Neuronal stem cell (in vitro differentiated cells): ENCODE measurements around the gene RS1. TPM values are rescaled to one million over a fixed set of nuclear protein-coding genes. Genes with fewer than 3 reads are reported as not detected.

ENCODE experiments used
- DNase-seq: peaks from one replicate; pipeline ENCODE4 v3.0.0-alpha.2; 2013; ENCODE audit warnings: low spot score
- H2AFZ ChIP-seq: one replicate; pipeline ENCODE4 v1.6.1; 2013; ENCODE audit warnings: mild to moderate bottlenecking, low read length, inconsistent platforms
- H2AK5ac ChIP-seq: 2 replicates; pipeline ENCODE4 v1.6.1; 2013; ENCODE audit warnings: low read depth, mild to moderate bottlenecking, inconsistent platforms, low read length, moderate library complexity, mixed read lengths
- H2BK120ac ChIP-seq: 2 replicates; pipeline ENCODE4 v1.6.1; 2013; ENCODE audit warnings: low read depth, mild to moderate bottlenecking, inconsistent platforms, low read length, moderate library complexity, mixed read lengths
- H2BK12ac ChIP-seq: one replicate; pipeline ENCODE4 v1.6.1; 2013; ENCODE audit warnings: low read length, inconsistent platforms
- H2BK15ac ChIP-seq: 2 replicates; pipeline ENCODE4 v1.6.1; 2013; ENCODE audit warnings: mild to moderate bottlenecking, low read length, inconsistent platforms, mixed read lengths
- H2BK5ac ChIP-seq: one replicate; pipeline ENCODE4 v1.6.1; 2013; ENCODE audit warnings: inconsistent platforms, mild to moderate bottlenecking, low read length, moderate library complexity
- H3K14ac ChIP-seq: one replicate; pipeline ENCODE4 v1.6.1; 2013; ENCODE audit warnings: low read length, inconsistent platforms
- H3K18ac ChIP-seq: 2 replicates; pipeline ENCODE4 v1.6.1; 2013; ENCODE audit warnings: low read length, inconsistent platforms
- H3K23ac ChIP-seq: 2 replicates; pipeline ENCODE4 v1.6.1; 2013; ENCODE audit warnings: low read depth, mild to moderate bottlenecking, mixed read lengths, low read length, inconsistent platforms; ENCODE audit not compliant: poor library complexity
- H3K27ac ChIP-seq: replicated peaks from 3 replicates; pipeline ENCODE4 v1.5.1; 2013; ENCODE audit warnings: low read length, inconsistent platforms
- H3K27me3 ChIP-seq, 3 experiments: 2 replicates each; pipeline ENCODE4 v1.6.1; 2013; ENCODE audit warnings: low read length in 3 of 3, mild to moderate bottlenecking in 2 of 3, inconsistent platforms in 1 of 3, low read depth in 1 of 3, mixed read lengths in 1 of 3, moderate library complexity in 1 of 3; ENCODE audit not compliant: control insufficient read depth in 3 of 3, insufficient read depth in 3 of 3
- H3K36me3 ChIP-seq, 2 donors: replicated peaks in 1 of 2; 2 replicates each; pipeline ENCODE4 v1.6.1; 2013; ENCODE audit warnings: low read length in 2 of 2; ENCODE audit not compliant: control insufficient read depth in 2 of 2, insufficient read depth in 2 of 2
- H3K4ac ChIP-seq: 2 replicates; pipeline ENCODE4 v1.6.1; 2013; ENCODE audit warnings: inconsistent platforms, mild to moderate bottlenecking, low read length, moderate library complexity
- H3K4me1 ChIP-seq, 2 donors: 1 replicate in 1 of 2; 2 replicates in 1 of 2; pipeline ENCODE4 v1.6.1; 2013; ENCODE audit warnings: low read length in 2 of 2, low read depth in 1 of 2; ENCODE audit not compliant: control insufficient read depth in 2 of 2, insufficient read depth in 1 of 2
- H3K4me2 ChIP-seq: one replicate; pipeline ENCODE4 v1.6.1; 2013; ENCODE audit warnings: mild to moderate bottlenecking, low read length, inconsistent platforms; ENCODE audit not compliant: insufficient read depth, poor library complexity, severe bottlenecking
- H3K4me3 ChIP-seq, 2 donors: 2 replicates each; pipeline ENCODE4 v1.5.1; 2013; ENCODE audit warnings: low read length in 2 of 2, mild to moderate bottlenecking in 2 of 2, inconsistent platforms in 1 of 2, moderate library complexity in 1 of 2
- H3K79me1 ChIP-seq: one replicate; pipeline ENCODE4 v1.6.1; 2013; ENCODE audit warnings: low read depth, mild to moderate bottlenecking, inconsistent platforms, low read length, moderate library complexity
- H3K9ac ChIP-seq: one replicate; pipeline ENCODE4 v1.6.1; 2013; ENCODE audit warnings: mild to moderate bottlenecking, low read depth, low read length, inconsistent platforms; ENCODE audit not compliant: poor library complexity
- H3K9me3 ChIP-seq, 2 donors: replicated peaks in 1 of 2; 2 replicates each; pipeline versions ENCODE3 to v1.6.1; 2013; ENCODE audit warnings: low read length in 2 of 2, mild to moderate bottlenecking in 2 of 2, inconsistent platforms in 1 of 2, low read depth in 1 of 2, mixed read lengths in 1 of 2, moderate library complexity in 1 of 2; ENCODE audit not compliant: control insufficient read depth in 2 of 2, insufficient read depth in 1 of 2
- H4K8ac ChIP-seq: one replicate; pipeline ENCODE4 v1.6.1; 2013; ENCODE audit warnings: low read depth, mild to moderate bottlenecking, inconsistent platforms, low read length, moderate library complexity
- H4K91ac ChIP-seq: one replicate; pipeline ENCODE4 v1.6.1; 2013; ENCODE audit warnings: low read length, low read depth, mild to moderate bottlenecking, inconsistent platforms; ENCODE audit not compliant: poor library complexity
- WGBS, 2 donors: extraction: QIAGEN DNeasy Blood & Tissue Kit; methylation state at CpG; one replicate each; pipeline ENCODE4 v1.1.7; 2013; ENCODE audit warnings: missing lambda C conversion rate in 2 of 2, mixed read lengths in 1 of 2; ENCODE audit not compliant: insufficient read length in 2 of 2, insufficient replicate concordance in 1 of 2; ENCODE audit errors: extremely low coverage in 2 of 2; 5-methylcytosine and 5-hydroxymethylcytosine counted together
- polyA plus RNA-seq, 2 experiments: library from polyadenylated mRNA; stranded (reverse); fragments of 200-250 nt; gene quantifications; one replicate each; pipeline ENCODE4 v1.2.3, GENCODE V29; 2013

Gene RS1
- polyA plus RNA-seq (2013, experiment 1 of 2): 0.01 TPM
- polyA plus RNA-seq (2013, experiment 2 of 2): 0.03 TPM

DNA sequence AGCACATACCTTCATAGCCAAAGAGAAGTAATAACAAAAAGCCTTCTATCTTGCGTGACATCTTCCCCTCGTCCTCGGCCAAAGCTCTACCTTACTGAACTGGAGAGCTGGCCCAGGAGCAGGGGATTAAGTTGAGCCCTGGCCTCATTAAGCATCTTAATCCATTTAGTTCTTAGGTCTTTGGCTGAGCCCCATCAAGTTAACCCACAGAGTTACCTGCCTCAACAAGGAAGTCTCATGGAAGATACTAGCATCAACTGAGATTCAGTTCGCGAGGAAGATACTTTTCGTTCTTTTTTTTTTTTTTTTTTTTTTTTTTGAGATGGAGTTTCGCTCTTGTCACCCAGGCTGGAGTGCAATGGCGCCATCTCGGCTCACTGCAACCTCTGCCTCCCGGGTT is at the start of gene RS1:
Gene RS1, minus strand, starts transcription at position 101 of the 400 bp plus-strand sequence. Its CDS starts 40 bp downstream, at position 61.
- Histone ChIP-seq H2AFZ (no peak within 1 kb of the TSS), H3K4me1 (no peaks in the 10 kb centered on the region), H3K4me3 (no peak within 1 kb of the TSS), H2BK120ac (no peak within 1 kb of the TSS), H3K27ac (no peak within 1 kb of the TSS), H2BK5ac (no peak within 1 kb of the TSS), H3K9me3 (no peaks in the 10 kb centered on the region), H4K91ac (no peak within 1 kb of the TSS), H3K4me2 (no peak within 1 kb of the TSS), H3K27me3 (no peaks in the 10 kb centered on the region), H3K23ac (no peak within 1 kb of the TSS), H3K36me3 (no peaks in the 10 kb centered on the region), H3K9ac (no peak within 1 kb of the TSS), H4K8ac (no peak within 1 kb of the TSS), H2AK5ac (no peak within 1 kb of the TSS), H2BK15ac (no peak within 1 kb of the TSS), H3K79me1 (no peaks in the 10 kb centered on the region), H2BK12ac (no peak within 1 kb of the TSS), H3K18ac (no peak within 1 kb of the TSS), H3K14ac (no peak within 1 kb of the TSS), H3K4ac (no peak within 1 kb of the TSS)
- WGBS, 2 donors: no CpG with 5 or more reads among the region's 10 CpGs
- no peak for DNase-seq

DNA sequence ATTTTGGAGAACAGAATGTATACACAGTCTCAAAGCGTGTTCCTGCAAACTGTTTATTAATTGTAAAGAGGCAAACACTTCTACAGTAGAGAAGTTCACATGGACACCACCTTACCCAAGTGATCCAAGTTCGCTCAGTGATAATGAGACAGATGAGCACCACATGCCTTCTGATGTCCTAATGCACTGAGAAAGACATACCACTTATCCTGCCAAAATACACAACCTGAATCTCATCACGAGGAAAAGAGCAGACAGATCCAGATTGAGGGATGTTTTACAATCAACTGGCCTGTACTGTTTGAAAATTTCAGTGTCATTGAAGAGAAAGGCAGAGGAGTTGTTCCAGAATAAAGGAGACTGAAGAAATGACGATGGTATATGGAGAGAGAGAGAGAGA is 47.9 kb upstream of the RS1 start:
- H2BK120ac ChIP-seq: no peak overlapping the region
- H2BK15ac ChIP-seq: no peak overlapping the region
- no peak overlapping the region for H4K91ac ChIP-seq
- WGBS, 2 donors: no CpG with 5 or more reads among the region's 4 CpGs
- no peak overlapping the region for H3K9ac ChIP-seq
- no peak overlapping the region for H3K27ac ChIP-seq
- H3K14ac ChIP-seq: no peak overlapping the region
- H3K4me1 ChIP-seq: peaks cover 0 to 2% of the 10 kb centered on the region in 2 donors
- no peak overlapping the region for H2AK5ac ChIP-seq
- H3K9me3 ChIP-seq: no peaks in the 10 kb centered on the region
- no peaks in the 10 kb centered on the region for H3K36me3 ChIP-seq
- no peak overlapping the region for H3K23ac ChIP-seq
- DNase-seq: no peak
- no peak overlapping the region for H2AFZ ChIP-seq
- no peaks in the 10 kb centered on the region for H3K79me1 ChIP-seq
- H2BK5ac ChIP-seq: no peak overlapping the region
- no peak overlapping the region for H3K4me3 ChIP-seq
- H3K27me3 ChIP-seq: no peaks in the 10 kb centered on the region
- H3K4me2 ChIP-seq: no peak overlapping the region
- no peak overlapping the region for H2BK12ac ChIP-seq
- no peak overlapping the region for H3K4ac ChIP-seq
- no peak overlapping the region for H3K18ac ChIP-seq
- H4K8ac ChIP-seq: no peak overlapping the region

DNA sequence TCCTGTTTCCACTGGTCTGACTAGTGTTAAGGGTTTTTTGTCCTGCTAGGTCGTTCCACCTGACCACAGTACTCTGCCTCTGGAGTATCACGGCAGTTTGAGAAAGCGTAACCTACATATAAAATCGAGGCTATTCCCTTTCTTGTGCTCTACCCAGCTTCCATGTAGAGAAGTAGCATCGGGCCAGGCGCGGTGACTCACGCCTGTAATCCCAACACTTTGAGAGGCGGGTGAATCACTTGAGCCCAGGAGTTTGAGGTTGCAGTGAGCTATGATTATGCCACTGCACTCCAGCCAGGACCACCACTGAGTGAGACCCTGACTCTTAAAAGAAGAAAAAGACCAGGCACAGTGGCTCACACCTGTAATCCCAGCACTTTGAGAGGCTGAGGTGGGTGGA is 43.0 kb upstream of the RS1 start:
- H3K4me3 ChIP-seq: no peak overlapping the region
- no peaks in the 10 kb centered on the region for H3K4me1 ChIP-seq
- H3K18ac ChIP-seq: no peak overlapping the region
- H4K8ac ChIP-seq: no peak overlapping the region
- no peaks in the 10 kb centered on the region for H3K27me3 ChIP-seq
- H2AK5ac ChIP-seq: no peak overlapping the region
- H3K36me3 ChIP-seq: no peaks in the 10 kb centered on the region
- H3K4ac ChIP-seq: no peak overlapping the region
- H3K9me3 ChIP-seq: no peaks in the 10 kb centered on the region
- H3K9ac ChIP-seq: no peak overlapping the region
- H4K91ac ChIP-seq: no peak overlapping the region
- no peak overlapping the region for H3K27ac ChIP-seq
- no peak overlapping the region for H3K23ac ChIP-seq
- H2AFZ ChIP-seq: no peak overlapping the region
- no peak overlapping the region for H2BK12ac ChIP-seq
- no CpG with 5 or more reads among the region's 9 CpGs for whole genome bisulfite sequencing, 2 donors
- no peak overlapping the region for H3K14ac ChIP-seq
- no peak overlapping the region for H2BK5ac ChIP-seq
- DNase-seq: no peak
- H3K79me1 ChIP-seq: no peaks in the 10 kb centered on the region
- no peak overlapping the region for H2BK120ac ChIP-seq
- H2BK15ac ChIP-seq: no peak overlapping the region
- no peak overlapping the region for H3K4me2 ChIP-seq

DNA sequence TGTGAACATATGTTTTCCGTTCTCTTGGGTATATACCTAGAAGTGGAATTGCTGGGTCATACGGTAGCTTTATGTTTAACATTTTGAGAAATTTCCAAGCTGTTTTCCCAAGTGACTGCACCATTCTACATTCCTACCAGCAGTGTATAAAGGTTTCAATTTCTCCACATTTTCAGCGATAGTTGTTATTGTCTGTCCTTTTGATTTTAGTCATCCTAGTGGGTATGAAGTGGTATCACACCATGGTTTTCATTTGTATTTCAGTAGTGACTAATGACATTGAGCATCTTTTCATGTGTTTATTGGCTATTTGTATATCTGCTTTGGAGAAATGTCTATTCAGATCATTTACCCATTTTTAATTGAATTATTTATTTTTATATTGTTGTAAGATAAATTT is 37.9 kb upstream of the RS1 start:
- Histone ChIP-seq H4K91ac (no peak overlapping the region), H2AK5ac (no peak overlapping the region), H3K4me3 (no peak overlapping the region), H3K27me3 (no peaks in the 10 kb centered on the region), H3K9ac (no peak overlapping the region), H3K9me3 (no peaks in the 10 kb centered on the region), H3K27ac (no peak overlapping the region), H2BK15ac (no peak overlapping the region), H3K23ac (no peak overlapping the region), H3K4me1 (no peaks in the 10 kb centered on the region), H3K79me1 (no peaks in the 10 kb centered on the region), H2BK120ac (no peak overlapping the region), H2BK12ac (no peak overlapping the region), H3K36me3 (no peaks in the 10 kb centered on the region), H3K4me2 (no peak overlapping the region), H3K18ac (no peak overlapping the region), H2BK5ac (no peak overlapping the region), H3K14ac (no peak overlapping the region), H2AFZ (no peak overlapping the region), H4K8ac (no peak overlapping the region), H3K4ac (no peak overlapping the region)
- no CpG with 5 or more reads among the region's 3 CpGs for WGBS, 2 donors
- no peak for DNase-seq
